ENCODE data around the gene TSPAN15. TPM values are rescaled to one million over a fixed set of nuclear protein-coding genes. Genes with fewer than 3 reads are reported as not detected.

Gene TSPAN15
- total RNA-seq, 1 experiment from 2014 or later, result 212 TPM

DNA sequence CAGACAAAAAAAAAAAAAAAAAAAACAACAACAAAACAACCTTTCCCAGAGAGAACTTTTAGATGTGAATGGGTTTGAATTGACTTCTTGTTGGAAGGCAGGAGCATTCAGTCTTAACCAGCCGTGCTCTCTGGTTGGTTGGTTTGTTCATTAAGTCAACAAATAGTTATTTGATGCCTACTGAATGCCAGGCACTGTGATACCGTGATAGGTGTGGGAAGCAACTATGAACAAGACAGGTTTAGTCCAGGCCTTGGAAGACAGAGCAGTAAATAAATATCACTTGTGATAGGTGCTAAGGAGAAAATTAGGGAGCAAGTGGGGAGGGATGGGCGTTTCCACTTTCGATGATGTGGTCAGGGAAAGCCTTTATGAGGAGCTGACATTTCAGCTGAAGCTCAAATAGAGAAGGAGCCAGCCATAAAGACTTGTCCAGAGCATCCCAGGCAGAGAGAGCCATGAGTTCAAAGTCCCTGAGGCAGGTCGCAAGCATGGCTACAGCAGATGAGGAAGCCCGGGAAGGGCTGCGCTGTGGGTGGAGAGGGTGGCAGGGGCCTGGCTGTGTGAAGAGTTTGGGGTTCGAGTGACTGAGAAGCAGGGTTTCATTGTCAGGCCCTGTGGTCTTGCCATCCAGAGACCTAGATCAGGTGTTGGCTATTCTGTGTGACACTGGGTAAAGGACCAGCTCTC lies 8.0 kb downstream of the TSPAN15 start:
- peak overlapping the region; percentile 77 for H3K27ac ChIP-seq (ENCODE audit: low read length)
- H3K4me3 ChIP-seq (ENCODE audit: low read length), result no peak overlapping the region; the same call in 1 of the 2 replicates
- peaks cover 94% of the 10 kb centered on the region for H3K79me2 ChIP-seq (ENCODE audit: low read length)
- no peak overlapping the region for H3K9ac ChIP-seq (ENCODE audit: low read length)
- ATAC-seq, result no peak
- DNase-seq, result peak; percentile 58
- no peaks in the 10 kb centered on the region for H3K9me3 ChIP-seq (ENCODE audit: low read length)
- POLR2A ChIA-PET (ENCODE audit: unreplicated experiment), result no interaction called here
- TF ChIP-seq EZH2 (IDR thresholded peaks at IDR 0.05; ENCODE audit: low read length, unreplicated experiment), result no peak
- TF ChIP-seq, protein P1, sequence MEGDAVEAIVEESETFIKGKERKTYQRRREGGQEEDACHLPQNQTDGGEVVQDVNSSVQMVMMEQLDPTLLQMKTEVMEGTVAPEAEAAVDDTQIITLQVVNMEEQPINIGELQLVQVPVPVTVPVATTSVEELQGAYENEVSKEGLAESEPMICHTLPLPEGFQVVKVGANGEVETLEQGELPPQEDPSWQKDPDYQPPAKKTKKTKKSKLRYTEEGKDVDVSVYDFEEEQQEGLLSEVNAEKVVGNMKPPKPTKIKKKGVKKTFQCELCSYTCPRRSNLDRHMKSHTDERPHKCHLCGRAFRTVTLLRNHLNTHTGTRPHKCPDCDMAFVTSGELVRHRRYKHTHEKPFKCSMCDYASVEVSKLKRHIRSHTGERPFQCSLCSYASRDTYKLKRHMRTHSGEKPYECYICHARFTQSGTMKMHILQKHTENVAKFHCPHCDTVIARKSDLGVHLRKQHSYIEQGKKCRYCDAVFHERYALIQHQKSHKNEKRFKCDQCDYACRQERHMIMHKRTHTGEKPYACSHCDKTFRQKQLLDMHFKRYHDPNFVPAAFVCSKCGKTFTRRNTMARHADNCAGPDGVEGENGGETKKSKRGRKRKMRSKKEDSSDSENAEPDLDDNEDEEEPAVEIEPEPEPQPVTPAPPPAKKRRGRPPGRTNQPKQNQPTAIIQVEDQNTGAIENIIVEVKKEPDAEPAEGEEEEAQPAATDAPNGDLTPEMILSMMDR (conservative IDR thresholded peaks at IDR 0.05; ENCODE audit: low read depth, low read length), result no peak
- TF ChIP-seq EZH2phosphoT487 (IDR thresholded peaks at IDR 0.05; ENCODE audit: borderline replicate concordance, low read length), result no peak
- no peaks in the 10 kb centered on the region for H4K20me1 ChIP-seq (ENCODE audit: low read length)
- H3K27me3 ChIP-seq (ENCODE audit: low read length), result no peaks in the 10 kb centered on the region
- peaks cover 63% of the 10 kb centered on the region for H3K4me1 ChIP-seq (ENCODE audit: insufficient read depth, low read length)
- CTCF ChIA-PET, result no interaction called here
- H3K36me3 ChIP-seq (ENCODE audit: low read depth, low read length), result peaks cover 30% of the 10 kb centered on the region
- intact Hi-C loops (cut with micrococcal nuclease), result no loop called here
- peak overlapping the region; percentile 72 for H3K4me2 ChIP-seq (ENCODE audit: low read length)
- BruUV-seq (replicated peaks), result no TSS peak
- no peak overlapping the region for H2AFZ ChIP-seq (ENCODE audit: low read length)
- H3F3A ChIP-seq (ENCODE audit: low read length, unreplicated experiment), result peaks cover 15% of the 10 kb centered on the region
- H3K9me2 ChIP-seq (replicated peaks; ENCODE audit: low read length), result no peaks in the 10 kb centered on the region

DNA sequence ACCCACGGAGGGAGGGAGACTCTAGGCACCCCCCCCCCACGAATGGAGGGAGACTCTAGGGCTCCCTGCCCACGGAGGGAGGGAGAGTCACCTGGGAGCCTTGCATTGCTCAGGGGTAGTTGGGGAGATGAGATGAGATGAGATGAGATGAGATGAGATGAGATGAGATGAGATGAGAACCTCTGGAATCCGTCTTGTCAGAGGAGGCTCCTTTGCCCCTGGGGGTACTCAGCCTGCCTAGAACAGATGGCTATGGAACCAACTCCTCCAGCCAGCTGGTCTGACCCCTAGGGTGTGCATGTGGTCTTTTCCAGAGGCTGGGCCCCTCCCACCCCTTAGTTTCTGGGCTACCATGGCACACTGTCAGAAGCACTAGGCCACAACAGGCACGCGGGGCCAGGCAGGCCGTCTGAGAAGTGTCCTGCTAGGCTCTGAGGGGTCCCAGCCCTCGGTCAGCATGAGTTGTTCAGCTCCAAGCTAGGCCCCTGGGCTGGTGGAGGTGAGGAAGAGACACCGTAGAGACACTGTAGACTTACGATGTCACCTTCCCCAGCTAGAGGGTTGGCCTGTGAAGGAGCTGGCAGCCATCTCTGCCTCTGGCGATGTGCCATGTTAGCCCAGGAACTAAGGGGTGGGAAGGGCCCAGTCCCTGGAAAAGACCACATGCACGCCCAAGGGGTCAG lies 8.8 kb downstream of the TSPAN15 start:
- ATAC-seq (no peak), DNase-seq (no peak)
- H3K4me3 ChIP-seq (ENCODE audit: low read length), result no peak overlapping the region
- intact Hi-C loops (cut with micrococcal nuclease), result no loop called here
- H3K27me3 ChIP-seq (ENCODE audit: low read length), result no peaks in the 10 kb centered on the region
- no peak overlapping the region for H3K4me2 ChIP-seq (ENCODE audit: low read length)
- POLR2A ChIA-PET (ENCODE audit: unreplicated experiment), result no interaction called here
- no peak overlapping the region for H2AFZ ChIP-seq (ENCODE audit: low read length)
- peak overlapping the region; percentile 77 for H3K27ac ChIP-seq (ENCODE audit: low read length)
- no peaks in the 10 kb centered on the region for H3K9me3 ChIP-seq (ENCODE audit: low read length)
- CTCF ChIA-PET, result no interaction called here
- TF ChIP-seq EZH2phosphoT487 (IDR thresholded peaks at IDR 0.05; ENCODE audit: borderline replicate concordance, low read length) (no peak), EZH2 (IDR thresholded peaks at IDR 0.05; ENCODE audit: low read length, unreplicated experiment) (no peak)
- TF ChIP-seq, protein P1 (conservative IDR thresholded peaks at IDR 0.05; ENCODE audit: low read depth, low read length), result no peak
- no TSS peak for BruUV-seq (replicated peaks)
- no peaks in the 10 kb centered on the region for H3K9me2 ChIP-seq (replicated peaks; ENCODE audit: low read length)
- peaks cover 15% of the 10 kb centered on the region for H3F3A ChIP-seq (ENCODE audit: low read length, unreplicated experiment)
- H4K20me1 ChIP-seq (ENCODE audit: low read length), result no peaks in the 10 kb centered on the region
- peaks cover 94% of the 10 kb centered on the region for H3K79me2 ChIP-seq (ENCODE audit: low read length)
- peaks cover 66% of the 10 kb centered on the region for H3K4me1 ChIP-seq (ENCODE audit: insufficient read depth, low read length)
- no peak overlapping the region for H3K9ac ChIP-seq (ENCODE audit: low read length)
- peaks cover 30% of the 10 kb centered on the region for H3K36me3 ChIP-seq (ENCODE audit: low read depth, low read length)

All from PC-3 (cell line).